Measurements from ENCODE around the gene RIPOR3. TPM values are rescaled to one million over a fixed set of nuclear protein-coding genes. Genes with fewer than 3 reads are reported as not detected.
"Not testable (repeated sequence)": the region's sequence is repeated elsewhere in the genome, so short reads cannot be mapped to it uniquely, and the experiment has no call there.

Gene RIPOR3
- polyA plus RNA-seq, 1 of the 3 experiments (the other 2 are of a cell fraction) = 1.2 TPM

- Histone ChIP-seq H3K4me3 (ENCODE audit: low read depth in 2 of 2, low read length in 1 of 2) (no peak overlapping the region), H3K9me2 (no peaks in the 10 kb centered on the region), H3K9me3 (peaks cover 3% of the 10 kb centered on the region; the same call in 1 of the 2 replicates), H4K20me1 (ENCODE audit: insufficient read depth) (no peaks in the 10 kb centered on the region), H3F3A (replicated peaks; ENCODE audit: insufficient read depth) (no peaks in the 10 kb centered on the region), H2AFZ (ENCODE audit: low read depth) (no peak overlapping the region), H3K36me3 (replicated peaks in 1 of 2; ENCODE audit: control insufficient read depth in 1 of 2, insufficient read depth in 2 of 2, low read length in 1 of 2) (no peaks in the 10 kb centered on the region), H3K9ac (no peak overlapping the region), H3K27ac (ENCODE audit: low read depth in 2 of 2, low read length in 1 of 2) (no peak overlapping the region), H3K79me2 (ENCODE audit: insufficient read depth) (no peaks in the 10 kb centered on the region), H3K27me3 (ENCODE audit: insufficient read depth) (no peaks in the 10 kb centered on the region), H3K4me1 (ENCODE audit: control insufficient read depth in 1 of 2, insufficient read depth in 2 of 2, low read depth in 1 of 2, low read length in 1 of 2) (peaks cover 0 to 9% of the 10 kb centered on the region in 2 experiments; a peak in 1 of 4 replicates), H3K4me2 (no peak overlapping the region)
- 52% methylated on average over 3 of the region's 4 CpGs for WGBS (ENCODE audit: low lambda C conversion rate)
- DNase-seq = no peak
- CTCF ChIA-PET = no interaction called here
- POLR2A ChIA-PET = no interaction called here
- TF ChIP-seq MEF2A (IDR thresholded peaks at IDR 0.05; ENCODE audit: borderline replicate concordance, low read depth) = no peak
- no peak for TF ChIP-seq RXRA (IDR thresholded peaks at IDR 0.05; ENCODE audit: borderline replicate concordance, low read depth)
- no peak for TF ChIP-seq CHD2 (IDR thresholded peaks at IDR 0.05; ENCODE audit: low read length, partially characterized antibody)
- TF ChIP-seq USF2 (IDR thresholded peaks at IDR 0.05; ENCODE audit: borderline replicate concordance, low read depth, low read length) = no peak
- no peak for TF ChIP-seq NFIC (IDR thresholded peaks at IDR 0.05; ENCODE audit: borderline replicate concordance)
- no peak for TF ChIP-seq EZH2phosphoT487 (IDR thresholded peaks at IDR 0.05; ENCODE audit: borderline replicate concordance, low read depth)
- TF ChIP-seq USF1 (IDR thresholded peaks at IDR 0.05; ENCODE audit: borderline replicate concordance, low read depth) = no peak
- no peak for TF ChIP-seq TAF1 (IDR thresholded peaks at IDR 0.05; ENCODE audit: borderline replicate concordance, low read depth, low read length)
- TF ChIP-seq YY1 (IDR thresholded peaks at IDR 0.05; ENCODE audit: low read depth) = no peak
- TF ChIP-seq ELF1 (IDR thresholded peaks at IDR 0.05) = no peak
- TF ChIP-seq CTCF (IDR thresholded peaks at IDR 0.05) = no peak
- TF ChIP-seq RFX5 (IDR thresholded peaks at IDR 0.05; ENCODE audit: low read length) = no peak
- no peak for TF ChIP-seq TEAD4 (IDR thresholded peaks at IDR 0.05; ENCODE audit: borderline replicate concordance, insufficient read depth)
- no peak for TF ChIP-seq EP300 (IDR thresholded peaks at IDR 0.05; ENCODE audit: borderline replicate concordance in 1 of 2, low read depth in 1 of 2, low read length in 1 of 2)
- no peak for TF ChIP-seq GABPA (IDR thresholded peaks at IDR 0.05; ENCODE audit: low read depth)
These were observed 70.2 kb downstream of the RIPOR3 start for GRCh38 chr20:50621068-50621665.

GRCh38 chr20:50620459-50620858, 70.9 kb downstream of the RIPOR3 start:
- POLR2A ChIA-PET; H2AFZ ChIP-seq (ENCODE audit: low read depth); H3K9ac ChIP-seq; CTCF ChIA-PET; H3K79me2 ChIP-seq (ENCODE audit: insufficient read depth); H3K9me3 ChIP-seq; H4K20me1 ChIP-seq (ENCODE audit: insufficient read depth); H3F3A ChIP-seq (replicated peaks; ENCODE audit: insufficient read depth); H3K4me2 ChIP-seq; H3K27ac ChIP-seq (ENCODE audit: low read depth in 2 of 2, low read length in 1 of 2); H3K4me1 ChIP-seq (ENCODE audit: control insufficient read depth in 1 of 2, insufficient read depth in 2 of 2, low read depth in 1 of 2, low read length in 1 of 2); H3K27me3 ChIP-seq (ENCODE audit: insufficient read depth); DNase-seq; H3K9me2 ChIP-seq; H3K4me3 ChIP-seq (ENCODE audit: low read depth in 2 of 2, low read length in 1 of 2); H3K36me3 ChIP-seq (replicated peaks in 1 of 2; ENCODE audit: control insufficient read depth in 1 of 2, insufficient read depth in 2 of 2, low read length in 1 of 2): not testable (repeated sequence)
- 91% methylated on average over 9 of the region's 9 CpGs for WGBS (ENCODE audit: low lambda C conversion rate)

All from SK-N-SH (cell line).